Epidermal melanocyte (primary cell): ENCODE results near the gene SPNS1.

ENCODE experiments used
- DNase-seq: peaks from one replicate; pipeline ENCODE4 v3.0.0; 2011; ENCODE audit warnings: low spot score; ENCODE audit not compliant: insufficient read length

SPNS1 gene

GRCh38 chr16:29025218-29025617 is 50.6 kb downstream of the SPNS1 start:
- DNase-seq, result no peak

- DNase-seq, result no peak
Observed at GRCh38 chr16:29025735-29026134, 51.2 kb downstream of the SPNS1 start.

- DNase-seq, result no peak
Observed at GRCh38 chr16:29028457-29029167, 54.0 kb downstream of the SPNS1 start.

- DNase-seq, result no peak
Observed at GRCh38 chr16:29029168-29029994, 54.8 kb downstream of the SPNS1 start.

- no peak for DNase-seq
Observed at GRCh38 chr16:29030086-29030840, 55.7 kb downstream of the SPNS1 start.
